T-helper 22 cell (primary cell): ENCODE results near the gene MIER3.

Experiments used
- DNase-seq: peaks from one replicate; pipeline ENCODE4 v3.0.0-alpha.2; 2020; ENCODE audit warnings: low read depth

The MIER3 gene

DNA sequence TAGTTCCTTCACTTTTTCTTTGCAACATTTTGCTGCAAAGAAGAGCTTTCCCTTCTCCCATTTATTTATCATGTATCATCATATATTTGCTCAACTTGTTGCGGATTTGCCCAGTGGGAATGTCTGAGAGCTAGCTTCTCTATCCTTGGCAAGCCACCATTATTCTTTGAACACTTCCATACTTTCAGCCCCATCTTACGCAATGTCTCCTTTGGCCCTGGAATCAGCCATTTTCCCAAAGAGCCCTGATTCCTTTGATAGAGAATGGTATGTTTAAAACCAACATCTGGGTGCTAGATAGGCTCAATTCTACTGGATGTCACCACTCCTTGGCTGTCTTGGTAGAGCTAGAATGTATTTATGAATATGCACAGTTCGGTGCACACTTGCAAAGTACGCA is 55.2 kb downstream of the MIER3 start:
- no peak for DNase-seq

DNA sequence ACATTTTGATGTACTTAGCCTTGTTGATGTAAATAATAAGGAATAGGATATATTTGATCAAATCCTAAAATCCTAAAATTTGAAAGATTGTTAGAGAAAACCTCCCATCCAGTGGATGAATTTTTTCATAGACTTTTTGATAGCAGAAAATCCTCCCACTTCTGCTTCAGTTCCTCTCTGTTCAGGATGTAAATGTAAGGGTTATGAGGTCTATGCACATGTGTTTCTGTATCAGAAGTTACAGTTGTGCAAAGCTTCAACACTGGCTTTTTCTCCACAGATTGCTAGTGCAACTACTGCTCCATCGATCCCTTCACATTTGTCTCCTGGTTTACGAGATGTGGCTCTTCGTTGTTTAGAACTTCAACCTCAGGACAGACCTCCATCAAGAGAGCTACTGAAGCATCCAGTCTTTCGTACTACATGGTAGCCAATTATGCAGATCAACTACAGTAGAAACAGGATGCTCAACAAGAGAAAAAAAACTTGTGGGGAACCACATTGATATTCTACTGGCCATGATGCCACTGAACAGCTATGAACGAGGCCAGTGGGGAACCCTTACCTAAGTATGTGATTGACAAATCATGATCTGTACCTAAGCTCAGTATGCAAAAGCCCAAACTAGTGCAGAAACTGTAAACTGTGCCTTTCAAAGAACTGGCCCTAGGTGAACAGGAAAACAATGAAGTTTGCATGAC is 58.5 kb downstream of the MIER3 start:
- no peak for DNase-seq

DNA sequence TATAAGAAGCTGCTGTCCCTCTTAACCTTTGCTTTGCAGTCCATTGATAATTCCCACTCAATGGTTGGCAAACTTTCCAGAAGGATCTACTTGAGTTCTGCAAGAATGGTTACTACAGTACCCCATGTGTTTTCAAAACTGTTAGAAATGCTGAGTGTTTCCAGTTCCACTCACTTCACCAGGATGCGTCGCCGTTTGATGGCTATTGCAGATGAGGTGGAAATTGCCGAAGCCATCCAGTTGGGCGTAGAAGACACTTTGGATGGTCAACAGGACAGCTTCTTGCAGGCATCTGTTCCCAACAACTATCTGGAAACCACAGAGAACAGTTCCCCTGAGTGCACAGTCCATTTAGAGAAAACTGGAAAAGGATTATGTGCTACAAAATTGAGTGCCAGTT is 70.4 kb downstream of the MIER3 start:
- DNase-seq: no peak

- no peak for DNase-seq
Measured at GRCh38 chr5:56876327-56876726, 75.6 kb downstream of the MIER3 start.

DNA sequence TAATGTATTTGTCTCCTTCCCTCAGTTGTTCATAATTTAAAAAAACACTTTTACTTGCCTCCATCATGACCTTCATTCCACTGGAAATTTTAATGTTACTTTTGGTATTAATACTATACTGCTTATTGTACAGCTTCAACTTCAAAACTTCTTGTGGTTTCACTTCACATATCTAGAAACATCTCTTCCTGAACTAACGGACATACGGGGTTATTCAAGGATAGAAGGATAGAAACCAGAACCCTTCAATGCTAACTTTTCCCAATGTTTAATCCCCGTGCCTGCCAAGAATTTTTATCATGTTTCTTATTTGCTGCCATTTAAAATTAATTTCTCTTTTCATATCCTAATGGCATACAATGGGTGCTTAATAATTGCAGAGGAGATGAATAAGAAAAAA is 78.9 kb downstream of the MIER3 start:
- no peak for DNase-seq

DNA sequence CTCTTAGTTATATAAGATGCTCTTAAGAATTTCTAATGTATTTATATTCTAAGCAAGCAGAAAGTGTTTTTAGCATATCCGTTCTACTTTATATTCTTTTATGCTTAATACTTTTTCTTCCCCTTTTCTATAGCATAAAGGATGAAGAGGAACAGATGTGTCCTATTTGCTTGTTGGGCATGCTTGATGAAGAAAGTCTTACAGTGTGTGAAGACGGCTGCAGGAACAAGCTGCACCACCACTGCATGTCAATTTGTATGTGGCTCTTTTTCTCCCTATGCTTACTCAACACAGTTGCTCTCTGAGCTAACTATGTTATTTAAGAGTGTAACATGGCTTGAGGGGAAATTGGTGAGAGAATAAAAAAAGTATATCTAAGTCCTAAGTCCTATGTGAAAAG is 80.1 kb downstream of the MIER3 start:
- no peak for DNase-seq
